GM19025 (cell line): ENCODE measurements around the gene EEF1B2.

Experiments used
- ATAC-seq: cut with Tn5 transposase; IDR thresholded peaks from one replicate; pipeline ENCODE4 v1.9.1; 2021; ENCODE audit warnings: mild to moderate bottlenecking, low read depth, moderate library complexity; ENCODE audit not compliant: unreplicated experiment

Gene EEF1B2

DNA sequence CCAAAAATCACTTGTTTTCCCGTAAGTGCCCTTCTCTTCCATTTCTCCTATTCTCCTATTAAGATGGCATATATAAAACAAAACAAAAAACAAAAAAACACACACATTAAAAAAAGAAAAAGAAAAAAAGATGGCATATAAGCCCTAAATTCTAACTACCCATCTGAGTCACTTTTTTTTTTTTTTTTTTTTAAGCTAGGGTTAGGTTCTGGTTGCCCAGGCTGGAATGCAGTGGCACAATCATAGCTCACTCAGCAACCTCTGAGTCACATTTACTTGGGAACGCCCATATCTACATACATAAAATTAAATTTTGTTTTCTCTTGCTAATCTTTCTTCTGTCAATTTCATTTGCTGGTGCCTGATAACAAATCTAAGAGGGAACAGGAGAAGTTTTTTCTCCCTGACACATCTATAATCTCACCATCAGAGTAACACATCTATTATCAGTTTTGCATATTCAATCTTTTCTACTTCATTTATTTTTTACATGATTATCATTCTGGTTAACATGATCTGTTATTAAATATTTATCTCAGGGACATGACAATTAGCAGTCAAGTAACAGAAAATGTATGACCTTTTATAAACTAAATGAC lies 52.1 kb downstream of the EEF1B2 start:
- no peak for ATAC-seq
